KBM-7 (cell line): ENCODE measurements around the gene ABCG4.
"Not testable (repeated sequence)": the region's sequence is repeated elsewhere in the genome, so short reads cannot be mapped to it uniquely, and the experiment has no call there.

Experiments used
- DNase-seq: peaks from one replicate; pipeline ENCODE4 v3.0.0-alpha.2; 2015
- in situ Hi-C: fragments of 300-500 bp; cut with MboI; formaldehyde crosslinking; loops from 2 replicates; pipeline ENCODE4 v1.14.3; 2020; ENCODE audit warnings: low sequenced_read_pairs, low pct_unique_long_range_greater_than_20kb, mixed read lengths

Gene ABCG4

GRCh38 chr11:119195680-119196079, 46.8 kb downstream of the ABCG4 start:
- in situ Hi-C loops = no loop called here
- DNase-seq = no peak

GRCh38 chr11:119196833-119197483, 48.1 kb downstream of the ABCG4 start:
- DNase-seq = peak; percentile 93
- in situ Hi-C loops = no loop called here

GRCh38 chr11:119198925-119199324, 50.1 kb downstream of the ABCG4 start:
- in situ Hi-C loops = no loop called here

GRCh38 chr11:119201236-119201635, 52.4 kb downstream of the ABCG4 start:
- DNase-seq, in situ Hi-C loops: not testable (repeated sequence)

More at GRCh38 chr11:119198925-119199324, 50.1 kb downstream of the ABCG4 start:
- no peak for DNase-seq

- in situ Hi-C loops = no loop called here
- no peak for DNase-seq
Measured at GRCh38 chr11:119202554-119202953, 53.7 kb downstream of the ABCG4 start.

GRCh38 chr11:119204066-119204465, 55.2 kb downstream of the ABCG4 start:
- in situ Hi-C loops = no loop called here

GRCh38 chr11:119205080-119205479, 56.2 kb downstream of the ABCG4 start:
- in situ Hi-C loops = no loop called here
- DNase-seq = peak; percentile 61

More at GRCh38 chr11:119204066-119204465, 55.2 kb downstream of the ABCG4 start:
- no peak for DNase-seq

GRCh38 chr11:119205574-119206510, 57.0 kb downstream of the ABCG4 start, which contains the start of gene CBL:
CBL (plus strand) TSS chr11:119206339; CDS start chr11:119206418, 79 bp downstream.
- DNase-seq = peak; percentile 83
- in situ Hi-C loops = no loop called here

- in situ Hi-C loops = no loop called here
- peak; percentile 57 for DNase-seq
Measured at GRCh38 chr11:119206511-119207414, 57.9 kb downstream of the ABCG4 start.

- in situ Hi-C loops = no loop called here
- no peak for DNase-seq
Measured at GRCh38 chr11:119207415-119207960, 58.6 kb downstream of the ABCG4 start.

- in situ Hi-C loops = no loop called here
Measured at GRCh38 chr11:119209186-119209585, 60.3 kb downstream of the ABCG4 start.

GRCh38 chr11:119210050-119210449, 61.2 kb downstream of the ABCG4 start:
- in situ Hi-C loops = no loop called here
- DNase-seq = no peak

More at GRCh38 chr11:119209186-119209585, 60.3 kb downstream of the ABCG4 start:
- DNase-seq = no peak
